HG03060 (cell line): Measurements from ENCODE around the gene SLC25A20.
"Not testable (repeated sequence)": the region's sequence is repeated elsewhere in the genome, so short reads cannot be mapped to it uniquely, and the experiment has no call there.

Experiments used
- ATAC-seq: cut with Tn5 transposase; IDR thresholded peaks from one replicate; pipeline ENCODE4 v1.9.1; 2021; ENCODE audit warnings: low read depth, moderate number of reproducible peaks; ENCODE audit not compliant: unreplicated experiment

SLC25A20 gene

GRCh38 chr3:48898383-48899234 lies at the start of gene SLC25A20:
TSS of gene SLC25A20 (minus strand) at chr3:48898882. CDS start at chr3:48898794, 88 bp downstream.
- peak; percentile 57 for ATAC-seq

DNA sequence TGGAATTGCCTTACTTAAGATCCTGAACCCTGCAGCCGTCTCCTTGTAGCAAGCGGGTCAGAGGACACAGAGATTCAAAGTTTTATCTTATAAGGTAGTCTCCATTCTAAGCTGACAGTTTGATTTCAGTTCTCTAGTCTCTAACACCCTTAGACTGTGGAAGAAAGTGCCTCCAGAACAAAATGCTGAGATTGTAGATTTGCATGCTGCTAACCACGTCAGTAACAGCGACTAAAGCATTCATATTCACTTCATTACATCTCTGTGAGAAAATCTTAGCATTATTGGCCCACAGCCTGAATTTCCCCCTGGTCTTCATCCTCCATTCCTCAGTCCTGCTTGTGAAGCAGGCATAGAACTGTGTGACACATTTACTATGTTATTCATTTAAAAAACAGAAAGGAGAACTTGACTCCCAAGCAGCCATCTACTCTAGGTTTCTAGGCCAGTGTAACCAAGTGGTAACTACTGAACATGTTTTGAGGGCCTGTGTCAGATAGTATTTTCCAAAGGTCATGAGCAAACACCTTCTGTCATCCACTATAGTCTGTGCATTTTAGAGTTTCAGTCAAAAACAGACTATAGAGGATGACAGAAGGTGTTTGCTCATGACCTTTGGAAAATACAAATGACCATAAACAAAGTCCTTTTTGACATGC lies 47.3 kb upstream of the SLC25A20 start:
- no peak for ATAC-seq

DNA sequence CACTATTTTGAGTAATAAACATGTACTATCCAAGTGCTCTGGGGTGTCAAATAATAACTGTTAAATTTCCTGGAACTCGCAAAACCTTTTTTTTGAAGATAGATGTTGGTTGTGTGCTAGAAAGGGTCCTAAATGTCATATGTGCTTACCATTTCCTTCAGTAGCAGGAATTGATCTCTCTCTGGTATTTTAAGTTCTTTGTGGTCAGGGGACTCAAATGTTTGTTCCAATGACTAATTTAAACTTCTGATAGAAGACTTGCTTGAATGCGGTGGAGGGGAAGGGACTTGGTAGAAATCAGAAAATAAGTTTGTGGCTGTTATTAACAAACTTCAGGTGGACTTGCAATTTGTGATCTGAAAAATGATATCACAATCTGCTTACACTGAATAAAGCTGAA lies 46.8 kb upstream of the SLC25A20 start:
- no peak for ATAC-seq

DNA sequence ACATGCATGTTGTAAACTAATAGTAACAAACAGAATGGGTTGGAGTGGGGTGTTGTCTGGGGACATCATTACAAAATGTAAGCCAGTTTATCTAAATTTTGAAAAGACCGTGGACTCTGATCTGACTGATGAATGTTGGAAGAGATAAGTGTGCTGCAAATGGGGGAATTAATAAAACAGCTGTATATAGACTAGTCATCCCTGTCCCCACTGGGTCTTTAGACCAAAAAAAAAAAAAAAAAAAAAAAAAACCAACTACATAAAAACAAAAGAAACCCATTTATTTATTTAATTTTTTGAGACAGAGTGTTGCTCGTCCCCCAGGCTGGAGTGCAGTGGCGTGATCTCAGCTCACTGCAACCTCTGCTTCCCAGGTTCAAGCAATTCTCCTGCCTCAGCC lies 40.0 kb upstream of the SLC25A20 start:
- ATAC-seq: no peak

- no peak for ATAC-seq
Measured at GRCh38 chr3:48938156-48938555, 39.5 kb upstream of the SLC25A20 start.

- ATAC-seq: no peak
Measured at GRCh38 chr3:48935530-48935929, 36.8 kb upstream of the SLC25A20 start.

- ATAC-seq: no peak
Measured at GRCh38 chr3:48934333-48934991, 35.8 kb upstream of the SLC25A20 start.

DNA sequence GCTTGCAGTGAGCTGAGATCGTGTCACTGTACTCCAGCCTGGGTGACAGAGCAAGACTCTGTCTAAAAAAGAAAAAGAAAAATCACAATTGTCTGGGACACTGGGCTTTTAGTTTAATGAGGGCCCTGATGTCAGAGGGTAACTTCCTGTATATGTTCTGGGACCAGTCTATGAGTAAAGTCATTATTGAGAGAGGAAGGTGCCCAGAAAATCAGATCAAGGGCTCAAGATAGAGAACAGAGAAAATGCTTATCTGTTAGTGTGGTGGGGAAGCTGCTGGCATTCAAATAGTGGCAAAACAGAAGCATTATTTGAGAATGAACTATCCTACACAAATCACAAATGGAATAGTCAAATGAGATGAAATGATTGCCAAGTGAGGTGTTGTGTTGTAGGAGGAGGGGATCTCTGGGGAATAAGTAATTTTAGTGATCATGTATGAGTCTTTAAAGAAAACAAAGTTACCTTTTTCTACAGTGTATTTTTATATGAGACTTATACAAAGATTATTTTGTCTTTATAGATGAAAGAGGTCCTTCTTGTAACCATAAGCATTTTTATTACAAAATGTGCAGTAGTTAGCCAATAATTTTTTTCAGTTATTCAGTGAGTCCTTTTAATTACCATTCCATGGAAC lies 33.4 kb upstream of the SLC25A20 start:
- ATAC-seq: no peak

DNA sequence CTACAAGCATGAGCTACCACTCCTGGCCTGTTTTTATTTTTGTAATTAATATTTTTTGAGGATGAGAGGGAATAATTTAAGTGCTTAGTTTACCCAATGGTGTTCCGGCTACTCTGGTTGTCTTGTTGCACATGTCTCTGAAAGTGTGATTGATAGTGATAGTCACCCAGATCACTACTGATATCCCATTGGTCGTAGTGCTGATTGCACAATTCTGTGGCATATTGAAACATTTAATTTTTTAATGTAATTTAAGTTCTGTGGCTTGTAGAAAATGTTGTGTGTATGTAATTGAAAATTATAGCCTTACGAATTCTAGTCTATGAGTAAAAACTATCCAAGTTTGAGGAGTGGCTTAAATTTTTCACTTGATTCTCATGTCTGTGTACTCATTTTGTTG lies 31.9 kb upstream of the SLC25A20 start:
- ATAC-seq: no peak

GRCh38 chr3:48929358-48930035 lies 30.8 kb upstream of the SLC25A20 start:
- ATAC-seq: no peak

DNA sequence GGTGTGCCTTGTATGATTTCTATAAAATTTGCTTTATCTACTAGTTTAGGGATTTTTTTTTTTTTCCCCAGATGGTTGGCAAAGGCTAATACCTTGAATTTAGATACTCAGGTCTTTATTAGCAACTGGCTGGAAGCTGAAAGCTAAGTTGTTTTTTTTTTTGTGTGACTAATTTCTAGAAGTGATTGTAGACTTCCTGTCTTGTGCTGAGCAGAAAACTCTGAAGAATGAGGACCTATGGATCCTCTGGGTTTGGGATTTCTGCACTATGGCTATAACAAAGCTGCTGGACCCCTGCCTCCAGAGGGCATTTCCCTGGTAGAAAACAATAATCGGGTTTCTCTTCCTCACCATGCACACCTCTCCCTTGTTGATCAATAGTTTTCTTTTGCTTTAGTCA lies 30.0 kb upstream of the SLC25A20 start:
- ATAC-seq: no peak

DNA sequence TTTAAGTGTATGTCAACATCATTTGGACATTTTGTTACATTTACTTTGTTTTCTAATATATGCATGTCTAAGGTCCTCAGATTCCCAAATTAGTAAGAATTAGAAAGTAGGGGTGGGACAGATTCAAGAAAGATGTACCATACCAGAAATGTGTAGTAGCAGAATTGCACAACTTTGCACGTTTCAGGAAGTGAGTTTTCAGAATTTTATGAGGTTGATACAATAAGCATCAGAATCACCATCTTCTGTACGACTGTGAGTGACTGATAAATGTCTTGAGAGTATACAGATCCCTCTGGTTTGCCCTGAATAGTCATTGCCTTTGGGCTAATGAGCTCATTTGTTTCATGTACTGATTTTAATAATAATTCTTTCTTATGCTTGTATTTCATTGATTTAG lies 29.2 kb upstream of the SLC25A20 start:
- no peak for ATAC-seq

GRCh38 chr3:48926425-48927392 lies 28.0 kb upstream of the SLC25A20 start:
- ATAC-seq: no peak

DNA sequence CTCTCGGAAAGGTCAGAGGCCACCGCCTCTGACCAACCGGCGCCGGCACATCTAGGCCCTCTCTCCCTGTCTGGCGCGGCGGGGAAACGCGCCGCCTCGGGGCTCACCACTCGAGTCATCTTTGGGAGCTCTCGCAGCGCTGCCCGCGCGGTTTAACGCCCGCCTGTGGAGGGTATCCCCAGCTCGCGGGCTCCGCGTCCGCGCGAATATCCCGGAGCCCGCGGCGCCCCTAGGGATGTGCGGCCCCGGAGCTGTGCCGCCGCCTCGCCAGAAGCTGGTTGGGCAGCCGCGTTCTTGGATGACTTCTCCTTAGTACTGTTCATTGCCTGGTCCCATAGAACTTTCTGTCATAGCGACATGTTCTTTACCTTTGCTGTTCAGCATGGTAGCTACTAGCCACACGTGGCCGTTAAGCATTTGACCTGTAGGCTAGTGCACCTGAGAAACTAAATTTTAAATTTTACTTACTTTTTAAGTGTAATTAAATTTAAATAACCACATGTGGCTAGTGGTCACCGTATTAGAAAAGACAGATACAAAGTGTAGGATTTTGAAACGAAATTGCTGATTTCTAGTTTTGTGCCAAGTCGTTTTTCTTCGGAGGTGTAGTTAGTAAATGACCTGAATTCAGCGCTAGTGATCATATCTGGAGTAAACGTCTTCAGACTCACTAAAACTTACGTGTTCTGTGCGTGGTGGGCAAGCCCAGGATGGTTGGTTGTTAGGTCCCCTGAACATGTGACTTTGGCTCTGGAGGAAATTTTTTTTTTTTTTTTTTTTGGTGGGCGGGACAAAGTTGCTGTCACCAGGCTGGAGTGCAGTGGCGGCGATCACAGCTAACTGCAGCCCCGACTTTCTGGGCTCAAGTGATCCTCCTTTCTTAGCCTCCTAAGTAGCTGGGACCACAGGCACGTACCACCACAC lies 20.8 kb upstream of the SLC25A20 start:
- ATAC-seq: no peak

DNA sequence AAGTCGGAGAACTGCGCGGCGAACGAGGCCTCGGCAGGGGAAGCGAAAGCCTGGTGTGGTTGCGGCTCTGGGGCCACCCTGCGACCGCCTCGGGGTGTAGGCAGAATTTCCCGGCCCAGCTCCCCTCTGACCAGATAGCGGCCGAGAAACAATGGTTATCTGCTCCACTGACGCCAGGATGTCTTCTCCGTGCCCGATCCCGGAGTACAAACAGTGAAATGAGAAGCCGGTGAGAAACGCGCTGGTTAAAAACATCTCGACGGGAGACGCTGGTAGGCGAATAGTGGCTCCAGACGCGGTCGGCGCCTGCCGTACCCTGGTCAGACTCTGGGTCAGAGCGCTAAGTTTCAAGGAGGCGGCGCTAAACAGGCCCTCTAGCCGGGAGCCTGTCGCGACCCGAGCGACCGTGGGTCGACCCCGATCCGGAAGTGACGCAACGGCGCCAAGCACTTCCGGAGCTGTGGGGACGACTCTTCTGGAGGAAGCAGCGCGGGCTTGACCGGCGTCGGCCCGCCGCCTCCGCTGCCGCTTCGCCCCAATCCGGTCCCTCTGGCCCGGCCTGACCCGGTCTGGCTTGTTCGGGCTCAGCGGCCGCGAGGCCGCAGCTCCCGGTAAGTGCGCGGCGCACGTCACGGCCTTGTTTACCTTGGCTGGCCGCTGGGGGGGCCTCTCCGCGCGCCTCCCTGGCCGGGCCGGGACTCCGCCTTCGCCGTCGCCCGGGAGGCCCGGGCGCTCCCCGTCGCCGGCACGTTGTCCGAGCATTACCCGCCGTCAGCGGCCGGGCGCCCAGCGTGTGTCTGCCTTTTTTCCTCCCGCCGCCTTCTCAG lies 19.9 kb upstream of the SLC25A20 start, which contains the start of gene ARIH2:
TSS of gene ARIH2 (plus strand) at position 455 of the 827 bp plus-strand sequence. CDS start 8,717 bp downstream, outside the sequence.
- ATAC-seq: peak; percentile 44

DNA sequence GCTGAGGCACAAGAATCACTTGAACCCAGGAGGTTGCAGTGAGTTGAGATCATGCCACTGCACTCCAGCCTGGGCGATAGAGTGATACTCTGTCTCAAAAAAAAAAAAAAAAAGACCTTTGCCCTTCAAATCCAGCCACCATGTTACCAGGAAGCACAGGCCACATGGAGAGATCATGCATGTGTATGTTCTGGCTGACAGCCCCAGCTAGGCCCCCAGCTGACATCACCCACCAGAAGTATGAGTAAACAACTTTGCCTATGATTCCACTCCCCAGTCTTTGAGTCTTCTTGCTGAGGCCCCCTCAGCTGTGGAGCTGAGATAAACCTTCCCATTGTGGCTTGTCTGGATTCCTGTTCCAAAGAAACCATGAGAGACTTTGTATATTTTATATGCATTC lies 16.6 kb upstream of the SLC25A20 start:
- ATAC-seq: no peak

DNA sequence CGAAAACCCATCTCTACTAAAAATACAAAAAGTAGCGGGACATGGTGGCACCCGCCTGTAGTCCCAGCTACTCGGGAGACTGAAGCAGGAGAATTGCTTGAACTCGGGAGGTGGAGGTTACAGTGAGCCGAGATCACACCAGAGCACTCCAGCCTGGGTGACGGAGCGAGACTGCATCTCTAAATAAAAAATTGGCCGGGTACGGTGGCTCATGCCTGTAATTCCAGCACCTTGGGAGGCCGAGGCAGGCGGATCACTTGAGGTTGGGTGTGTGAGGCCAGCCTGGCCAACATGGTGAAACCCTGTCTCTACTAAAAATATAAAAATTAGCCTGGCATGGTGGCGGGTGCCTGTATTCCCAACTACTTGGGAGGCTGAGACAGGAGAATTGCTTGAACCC lies 8.3 kb upstream of the SLC25A20 start:
- not testable (repeated sequence) for ATAC-seq
